HG03457 (cell line): ENCODE results near the gene FPR1.
A peak's percentile ranks its signal among the peaks of the same experiment; 100 is the strongest.

Experiments used
- ATAC-seq: cut with Tn5 transposase; IDR thresholded peaks from one replicate; pipeline ENCODE4 v1.9.1; 2021; ENCODE audit warnings: moderate number of reproducible peaks; ENCODE audit not compliant: unreplicated experiment

The FPR1 gene

GRCh38 chr19:51708811-51709210, 42.9 kb downstream of the FPR1 start:
- no peak for ATAC-seq

GRCh38 chr19:51706885-51707284, 44.8 kb downstream of the FPR1 start:
- no peak for ATAC-seq

GRCh38 chr19:51706296-51706695, 45.4 kb downstream of the FPR1 start:
- no peak for ATAC-seq

- ATAC-seq: no peak
Measured at GRCh38 chr19:51704626-51705025, 47.1 kb downstream of the FPR1 start.

- peak; percentile 71 for ATAC-seq
Measured at GRCh38 chr19:51703575-51704515, 47.8 kb downstream of the FPR1 start.

GRCh38 chr19:51702825-51703574, 48.7 kb downstream of the FPR1 start:
- ATAC-seq: no peak

GRCh38 chr19:51702103-51702824, 49.4 kb downstream of the FPR1 start:
- no peak for ATAC-seq

- ATAC-seq: no peak
Measured at GRCh38 chr19:51701468-51702100, 50.1 kb downstream of the FPR1 start.

GRCh38 chr19:51699170-51699569, 52.5 kb downstream of the FPR1 start:
- no peak for ATAC-seq

GRCh38 chr19:51698296-51698695, 53.4 kb downstream of the FPR1 start:
- ATAC-seq: no peak

- ATAC-seq: no peak
Measured at GRCh38 chr19:51697169-51697776, 54.4 kb downstream of the FPR1 start.

GRCh38 chr19:51696606-51697005, 55.1 kb downstream of the FPR1 start:
- no peak for ATAC-seq
